Erythroblast (primary cell): ENCODE data around the gene USP2.

Experiments
- GATA1 ChIP-seq: IDR thresholded peaks from 2 replicates; pipeline ENCODE4 v1.6.1; 2011; ENCODE audit warnings: low read depth, mild to moderate bottlenecking, control low read depth, low read length, moderate library complexity
- POLR2A ChIP-seq: IDR thresholded peaks from 2 replicates; pipeline ENCODE4 v1.6.1; 2011; ENCODE audit warnings: mild to moderate bottlenecking, low read length

DNA sequence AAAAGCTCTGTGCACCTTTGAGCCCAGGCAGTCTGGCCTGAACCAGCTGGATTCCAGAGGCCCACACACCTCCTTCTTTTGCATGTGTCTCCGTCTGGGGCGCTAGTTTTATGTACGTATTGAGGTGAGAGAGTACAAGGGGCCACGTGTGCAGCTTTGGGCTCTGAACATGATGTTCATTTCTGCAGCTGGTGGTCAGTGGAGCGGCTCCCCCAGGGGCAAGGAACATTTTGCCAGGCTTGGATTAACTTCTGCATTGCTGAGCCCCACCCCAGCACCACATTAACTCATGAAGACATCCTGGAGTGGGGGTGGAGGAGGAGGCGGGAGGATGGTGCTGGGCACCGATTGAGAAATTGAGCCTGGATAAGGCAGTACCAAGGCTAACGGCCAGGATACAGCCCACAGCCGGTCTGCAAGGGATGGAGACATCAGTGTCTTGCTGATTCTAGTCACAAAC, 13.8 kb downstream of the USP2 start:
- no peak for TF ChIP-seq POLR2A
- no peak for TF ChIP-seq GATA1
